ENCODE results near the gene GPR18.

The GPR18 gene

DNA sequence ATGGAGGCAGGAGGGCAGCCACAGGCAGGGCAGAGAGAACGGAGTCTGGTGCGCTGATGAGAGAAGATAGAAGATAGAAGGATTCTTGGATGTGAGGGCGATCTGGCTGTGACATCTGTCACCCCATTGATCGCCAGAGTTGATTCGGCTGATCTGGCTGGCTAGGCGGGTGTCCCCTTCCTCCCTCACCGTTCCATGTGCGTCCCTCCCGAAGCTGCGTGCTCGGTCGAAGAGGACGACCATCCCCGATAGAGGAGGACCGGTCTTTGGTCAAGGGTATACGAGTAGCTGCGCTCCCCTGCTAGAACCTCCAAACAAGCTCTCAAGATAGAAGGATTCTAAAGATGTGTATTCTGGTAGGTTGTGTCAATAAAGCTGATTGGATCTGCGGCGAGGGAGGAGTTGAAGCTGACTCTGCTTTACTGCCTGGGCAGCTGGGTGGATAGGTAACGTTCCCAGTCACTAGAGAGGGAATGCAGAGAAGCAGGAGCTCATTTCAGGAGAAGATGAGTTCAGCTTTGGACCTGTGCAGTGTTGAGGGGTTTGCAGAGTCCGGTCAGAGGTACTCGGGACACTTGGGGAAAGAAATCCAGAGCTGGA, 52.5 kb downstream of the GPR18 start:
- TF ChIP-seq Cebpa-rat (IDR thresholded peaks at IDR 0.05), result no peak
- Histone ChIP-seq H3K9ac (no peak overlapping the region), H3K36me3 (peaks cover 60% of the 10 kb centered on the region), H3K9me3 (no peaks in the 10 kb centered on the region), H3K27ac (no peak overlapping the region), H3K27me3 (no peaks in the 10 kb centered on the region), H3K4me2 (peak overlapping the region; percentile 79), H3K4me1 (peaks cover 49% of the 10 kb centered on the region), H4K20me1 (peaks cover 92% of the 10 kb centered on the region), H3K4me3 (no peak overlapping the region)
